ENCODE results near the gene GRAMD1C.

DNA sequence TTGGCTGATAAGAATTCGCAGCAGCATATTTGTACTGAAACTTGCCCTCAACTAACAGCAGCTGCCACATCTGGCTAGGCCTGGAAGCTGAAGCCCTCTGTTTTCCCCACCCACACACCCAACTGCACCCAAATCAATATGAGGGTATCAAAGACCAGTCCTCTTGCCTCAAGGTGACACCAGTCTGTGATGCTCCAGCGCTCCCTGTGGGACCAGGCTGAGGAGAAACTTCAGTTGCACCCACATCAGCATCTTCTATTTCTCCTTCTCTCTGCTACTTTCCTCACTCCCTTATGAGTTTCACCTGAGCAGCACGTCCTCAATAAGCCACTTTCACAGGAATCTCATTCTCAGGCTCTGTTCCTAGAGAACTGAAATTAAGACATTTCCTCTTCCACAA lies 18.7 kb upstream of the GRAMD1C start:
- TF ChIP-seq, protein P1, sequence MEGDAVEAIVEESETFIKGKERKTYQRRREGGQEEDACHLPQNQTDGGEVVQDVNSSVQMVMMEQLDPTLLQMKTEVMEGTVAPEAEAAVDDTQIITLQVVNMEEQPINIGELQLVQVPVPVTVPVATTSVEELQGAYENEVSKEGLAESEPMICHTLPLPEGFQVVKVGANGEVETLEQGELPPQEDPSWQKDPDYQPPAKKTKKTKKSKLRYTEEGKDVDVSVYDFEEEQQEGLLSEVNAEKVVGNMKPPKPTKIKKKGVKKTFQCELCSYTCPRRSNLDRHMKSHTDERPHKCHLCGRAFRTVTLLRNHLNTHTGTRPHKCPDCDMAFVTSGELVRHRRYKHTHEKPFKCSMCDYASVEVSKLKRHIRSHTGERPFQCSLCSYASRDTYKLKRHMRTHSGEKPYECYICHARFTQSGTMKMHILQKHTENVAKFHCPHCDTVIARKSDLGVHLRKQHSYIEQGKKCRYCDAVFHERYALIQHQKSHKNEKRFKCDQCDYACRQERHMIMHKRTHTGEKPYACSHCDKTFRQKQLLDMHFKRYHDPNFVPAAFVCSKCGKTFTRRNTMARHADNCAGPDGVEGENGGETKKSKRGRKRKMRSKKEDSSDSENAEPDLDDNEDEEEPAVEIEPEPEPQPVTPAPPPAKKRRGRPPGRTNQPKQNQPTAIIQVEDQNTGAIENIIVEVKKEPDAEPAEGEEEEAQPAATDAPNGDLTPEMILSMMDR (IDR thresholded peaks at IDR 0.05): no peak
- TF ChIP-seq POLR2A (IDR thresholded peaks at IDR 0.05): no peak
